ENCODE results near the gene SLC18A3.

The SLC18A3 gene

GRCh38 chr10:49627644-49628247 is 17.6 kb downstream of the SLC18A3 start:
- DNase-seq (ENCODE audit: low read depth in 2 of 2): no peak

GRCh38 chr10:49628599-49628998 is 18.5 kb downstream of the SLC18A3 start:
- DNase-seq (ENCODE audit: low read depth in 2 of 2): no peak

- DNase-seq (ENCODE audit: low read depth in 2 of 2): no peak
These were observed 19.3 kb downstream of the SLC18A3 start for GRCh38 chr10:49629431-49629881.

- no peak for DNase-seq (ENCODE audit: low read depth in 2 of 2)
These were observed 21.9 kb downstream of the SLC18A3 start for GRCh38 chr10:49631975-49632374.

- no peak for DNase-seq (ENCODE audit: low read depth in 2 of 2)
These were observed 22.6 kb downstream of the SLC18A3 start for GRCh38 chr10:49632406-49633317.

- DNase-seq (ENCODE audit: low read depth in 2 of 2): no peak
These were observed 23.4 kb downstream of the SLC18A3 start for GRCh38 chr10:49633327-49634068.

- no peak for DNase-seq (ENCODE audit: low read depth in 2 of 2)
These were observed 24.1 kb downstream of the SLC18A3 start for GRCh38 chr10:49634069-49634660.

GRCh38 chr10:49642311-49642710 is 32.2 kb downstream of the SLC18A3 start:
- no peak for DNase-seq (ENCODE audit: low read depth in 2 of 2)

GRCh38 chr10:49643241-49644034 is 33.3 kb downstream of the SLC18A3 start:
- no peak for DNase-seq (ENCODE audit: low read depth in 2 of 2)

- DNase-seq (ENCODE audit: low read depth in 2 of 2): no peak
These were observed 34.0 kb downstream of the SLC18A3 start for GRCh38 chr10:49644035-49644646.

- DNase-seq (ENCODE audit: low read depth in 2 of 2): no peak
These were observed 35.3 kb downstream of the SLC18A3 start for GRCh38 chr10:49645417-49645816.

GRCh38 chr10:49645871-49646870 is 36.1 kb downstream of the SLC18A3 start:
- DNase-seq (ENCODE audit: low read depth in 2 of 2): no peak

- no peak for DNase-seq (ENCODE audit: low read depth in 2 of 2)
These were observed 37.4 kb downstream of the SLC18A3 start for GRCh38 chr10:49647554-49647953.

GRCh38 chr10:49647985-49648795 is 38.1 kb downstream of the SLC18A3 start:
- DNase-seq (ENCODE audit: low read depth in 2 of 2): no peak

- DNase-seq (ENCODE audit: low read depth in 2 of 2): peak; percentile 25 to 37
These were observed 39.2 kb downstream of the SLC18A3 start for GRCh38 chr10:49649294-49649693.

- no peak for DNase-seq (ENCODE audit: low read depth in 2 of 2)
These were observed 40.0 kb downstream of the SLC18A3 start for GRCh38 chr10:49649936-49650723.

- DNase-seq (ENCODE audit: low read depth in 2 of 2): no peak
These were observed 40.6 kb downstream of the SLC18A3 start for GRCh38 chr10:49650724-49651034.

All from stimulated activated CD8-positive, alpha-beta memory T cell treated with anti-CD3 and anti-CD28 coated beads, Interleukin-2, amount 100 ng/mL, for 48 hours (primary cell).